HepG2 (cell line): ENCODE measurements around the gene GRID1.

Experiments used
- BRCA1 ChIP-seq: sonication (generic); formaldehyde crosslinking; IDR thresholded peaks from 2 replicates; pipeline ENCODE4 v1.4.0; 2020; ENCODE audit warnings: missing genetic modification reagents
- E2F5 ChIP-seq: sonication (generic); formaldehyde crosslinking; conservative IDR thresholded peaks from 2 replicates; pipeline ENCODE4 v1.4.0; 2020; ENCODE audit warnings: missing genetic modification reagents
- HDAC2 ChIP-seq: sonication (generic); formaldehyde crosslinking; IDR thresholded peaks from 2 replicates; pipeline ENCODE4 v1.4.0; 2020; ENCODE audit warnings: missing genetic modification reagents
- POLR2A ChIP-seq, 2 experiments: IDR thresholded peaks; 2 replicates each; pipeline ENCODE4 v1.6.1; 2011; ENCODE audit warnings: low read depth in 2 of 2, low read length in 2 of 2, mild to moderate bottlenecking in 1 of 2, moderate library complexity in 1 of 2; ENCODE audit not compliant: insufficient read depth in 1 of 2
- POLR2AphosphoS5 ChIP-seq: IDR thresholded peaks from 2 replicates; pipeline ENCODE4 v1.6.1; 2012; ENCODE audit warnings: low read depth, low read length
- PRPF4 ChIP-seq: fragments of 200-400 bp; formaldehyde crosslinking; IDR thresholded peaks from 2 replicates; pipeline ENCODE4 v1.6.1; 2016; ENCODE audit warnings: low read length, low read depth; ENCODE audit not compliant: poor library complexity, severe bottlenecking
- RNF2 ChIP-seq: fragments of 450-650 bp; conservative IDR thresholded peaks from 2 replicates; pipeline ENCODE4 v1.6.1; 2016; ENCODE audit warnings: low read depth
- TP53 ChIP-seq: sonication (generic); formaldehyde crosslinking; conservative IDR thresholded peaks from 2 replicates; pipeline ENCODE4 v1.4.0; 2020; ENCODE audit warnings: missing genetic modification reagents
- ZNF143 ChIP-seq: sonication (generic); formaldehyde crosslinking; IDR thresholded peaks from 2 replicates; pipeline ENCODE4 v1.4.0; 2020; ENCODE audit warnings: missing genetic modification reagents
- ZNF329 ChIP-seq: sonication (generic); formaldehyde crosslinking; IDR thresholded peaks from 2 replicates; pipeline ENCODE4 v1.9.0; 2021; ENCODE audit warnings: low read depth, mild to moderate bottlenecking, missing genetic modification reagents
- ZNF335 ChIP-seq: sonication (generic); formaldehyde crosslinking; IDR thresholded peaks from 2 replicates; pipeline ENCODE4 v1.4.0; 2020; ENCODE audit warnings: missing genetic modification reagents
- ZNF501 ChIP-seq: sonication (generic); formaldehyde crosslinking; IDR thresholded peaks from 2 replicates; pipeline ENCODE4 v1.5.1; 2020; ENCODE audit warnings: mild to moderate bottlenecking, moderate library complexity, missing genetic modification reagents
- ZNF605 ChIP-seq: sonication (generic); formaldehyde crosslinking; IDR thresholded peaks from 2 replicates; pipeline ENCODE4 v1.8.0; 2022; ENCODE audit warnings: mild to moderate bottlenecking, missing genetic modification reagents
- TF ChIP-seq, protein P1 (sequence below): sonication (generic); formaldehyde crosslinking; IDR thresholded peaks from 2 replicates; pipeline ENCODE4 v1.5.0; 2020; ENCODE audit warnings: mild to moderate bottlenecking, missing genetic modification reagents, moderate library complexity

- TF ChIP-seq HDAC2 (CRISPR knock-in tag) = no peak
- TF ChIP-seq POLR2A (IDR thresholded peaks at IDR 0.05; ENCODE audit: insufficient read depth in 1 of 2, low read depth in 2 of 2, low read length in 2 of 2) = no peak
- no peak for TF ChIP-seq POLR2AphosphoS5
- no peak for TF ChIP-seq ZNF143
- TF ChIP-seq ZNF329 = no peak
- TF ChIP-seq TP53 = no peak
- no peak for TF ChIP-seq RNF2
- TF ChIP-seq ZNF605 (CRISPR knock-in tag) = no peak
- no peak for TF ChIP-seq ZNF501 (CRISPR knock-in tag)
- TF ChIP-seq E2F5 (CRISPR knock-in tag) = no peak
- no peak for TF ChIP-seq BRCA1 (CRISPR knock-in tag)
- no peak for TF ChIP-seq PRPF4
- TF ChIP-seq, protein P1, sequence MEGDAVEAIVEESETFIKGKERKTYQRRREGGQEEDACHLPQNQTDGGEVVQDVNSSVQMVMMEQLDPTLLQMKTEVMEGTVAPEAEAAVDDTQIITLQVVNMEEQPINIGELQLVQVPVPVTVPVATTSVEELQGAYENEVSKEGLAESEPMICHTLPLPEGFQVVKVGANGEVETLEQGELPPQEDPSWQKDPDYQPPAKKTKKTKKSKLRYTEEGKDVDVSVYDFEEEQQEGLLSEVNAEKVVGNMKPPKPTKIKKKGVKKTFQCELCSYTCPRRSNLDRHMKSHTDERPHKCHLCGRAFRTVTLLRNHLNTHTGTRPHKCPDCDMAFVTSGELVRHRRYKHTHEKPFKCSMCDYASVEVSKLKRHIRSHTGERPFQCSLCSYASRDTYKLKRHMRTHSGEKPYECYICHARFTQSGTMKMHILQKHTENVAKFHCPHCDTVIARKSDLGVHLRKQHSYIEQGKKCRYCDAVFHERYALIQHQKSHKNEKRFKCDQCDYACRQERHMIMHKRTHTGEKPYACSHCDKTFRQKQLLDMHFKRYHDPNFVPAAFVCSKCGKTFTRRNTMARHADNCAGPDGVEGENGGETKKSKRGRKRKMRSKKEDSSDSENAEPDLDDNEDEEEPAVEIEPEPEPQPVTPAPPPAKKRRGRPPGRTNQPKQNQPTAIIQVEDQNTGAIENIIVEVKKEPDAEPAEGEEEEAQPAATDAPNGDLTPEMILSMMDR = no peak
- TF ChIP-seq ZNF335 (CRISPR knock-in tag) = no peak
Measured at GRCh38 chr10:86179153-86179524, 187.5 kb downstream of the GRID1 start.
